ENCODE data around the gene ADAMTS10. TPM values are rescaled to one million over a fixed set of nuclear protein-coding genes. Genes with fewer than 3 reads are reported as not detected.

Gene ADAMTS10
- total and polyA plus RNA-seq, 10 of the 15 experiments (the other 5 are each of a cell fraction or from before 2014, with no cell fraction given) = 0.01 to 2.5 (median 0.42) TPM; not detected in 3

DNA sequence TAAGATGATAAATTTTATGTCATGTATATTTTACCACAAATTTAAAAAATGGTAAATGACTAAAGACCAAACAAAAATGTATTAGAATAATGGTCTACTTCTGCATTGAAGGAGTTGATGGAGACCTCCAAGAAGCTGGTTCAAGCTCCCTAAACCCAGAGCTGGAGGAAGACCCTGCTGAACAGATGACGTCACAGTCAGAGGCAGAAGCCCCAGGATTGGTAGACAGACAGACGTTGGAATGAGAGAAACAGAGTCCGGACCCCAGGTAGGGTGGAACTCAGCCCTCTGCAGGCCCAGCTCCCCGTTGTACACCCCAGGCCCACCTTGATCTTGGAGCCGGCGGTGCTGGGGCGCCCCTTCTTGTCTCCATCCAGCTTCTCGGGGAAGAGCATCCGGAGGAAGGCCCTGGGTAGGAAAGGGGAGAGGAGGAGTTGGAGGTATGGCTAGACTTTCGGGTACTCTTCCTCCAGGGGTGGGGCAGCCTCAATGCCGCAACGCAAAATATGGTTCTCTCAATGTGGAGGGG, 70.8 kb downstream of the ADAMTS10 start:
- intact Hi-C loops (cut with micrococcal nuclease; ENCODE audit: unreplicated experiment) = no loop called here
- no peak overlapping the region for H2AFZ ChIP-seq (ENCODE audit: control insufficient read depth, low read depth, low read length)
- H3K4me3 ChIP-seq = no peak overlapping the region
- 71% methylated on average over 11 of the region's 12 CpGs for WGBS (ENCODE audit: insufficient coverage, insufficient replicate concordance, low lambda C conversion rate, missing lambda C conversion rate)
- H3K4me1 ChIP-seq (ENCODE audit: control insufficient read depth, insufficient read depth, low read length) = no peaks in the 10 kb centered on the region
- no peaks in the 10 kb centered on the region for H3K9me3 ChIP-seq (replicated peaks; ENCODE audit: control insufficient read depth, insufficient read depth, low read length)
- ChIA-PET RAD21 (ENCODE audit: unreplicated experiment) (no interaction called here), CTCF (no interaction called here), POLR2A (no interaction called here), SMC1A (ENCODE audit: uncharacterized antibody, unreplicated experiment) (no interaction called here)
- no peak for FAIRE-seq
- no peak for ATAC-seq
- H3K27me3 ChIP-seq (replicated peaks in 1 of 2; ENCODE audit: control insufficient read depth in 2 of 2, insufficient read depth in 2 of 2, low read length in 1 of 2) = no peaks in the 10 kb centered on the region
- no peak overlapping the region for H3K9ac ChIP-seq (ENCODE audit: control insufficient read depth, insufficient read depth, low read length)
- no TSS peak for BruUV-seq (replicated peaks)
- no peak for DNase-seq (ENCODE audit: low read depth, low spot score)
- H3K36me3 ChIP-seq (ENCODE audit: control insufficient read depth in 2 of 2, insufficient read depth in 2 of 2, low read length in 1 of 2) = no peaks in the 10 kb centered on the region
- TF ChIP-seq, protein P1, sequence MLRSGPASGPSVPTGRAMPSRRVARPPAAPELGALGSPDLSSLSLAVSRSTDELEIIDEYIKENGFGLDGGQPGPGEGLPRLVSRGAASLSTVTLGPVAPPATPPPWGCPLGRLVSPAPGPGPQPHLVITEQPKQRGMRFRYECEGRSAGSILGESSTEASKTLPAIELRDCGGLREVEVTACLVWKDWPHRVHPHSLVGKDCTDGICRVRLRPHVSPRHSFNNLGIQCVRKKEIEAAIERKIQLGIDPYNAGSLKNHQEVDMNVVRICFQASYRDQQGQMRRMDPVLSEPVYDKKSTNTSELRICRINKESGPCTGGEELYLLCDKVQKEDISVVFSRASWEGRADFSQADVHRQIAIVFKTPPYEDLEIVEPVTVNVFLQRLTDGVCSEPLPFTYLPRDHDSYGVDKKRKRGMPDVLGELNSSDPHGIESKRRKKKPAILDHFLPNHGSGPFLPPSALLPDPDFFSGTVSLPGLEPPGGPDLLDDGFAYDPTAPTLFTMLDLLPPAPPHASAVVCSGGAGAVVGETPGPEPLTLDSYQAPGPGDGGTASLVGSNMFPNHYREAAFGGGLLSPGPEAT (IDR thresholded peaks at IDR 0.05; ENCODE audit: low read depth) = no peak
- no peaks in the 10 kb centered on the region for H4K20me1 ChIP-seq (ENCODE audit: control insufficient read depth, insufficient read depth)
- no peak overlapping the region for H3K4me2 ChIP-seq (ENCODE audit: control insufficient read depth, insufficient read depth)
- H3K27ac ChIP-seq (ENCODE audit: control insufficient read depth, insufficient read depth) = no peak overlapping the region
- H3K79me2 ChIP-seq (ENCODE audit: control insufficient read depth, insufficient read depth, low read length) = no peaks in the 10 kb centered on the region
- in situ Hi-C loops (cut with MboI) = no loop called here

DNA sequence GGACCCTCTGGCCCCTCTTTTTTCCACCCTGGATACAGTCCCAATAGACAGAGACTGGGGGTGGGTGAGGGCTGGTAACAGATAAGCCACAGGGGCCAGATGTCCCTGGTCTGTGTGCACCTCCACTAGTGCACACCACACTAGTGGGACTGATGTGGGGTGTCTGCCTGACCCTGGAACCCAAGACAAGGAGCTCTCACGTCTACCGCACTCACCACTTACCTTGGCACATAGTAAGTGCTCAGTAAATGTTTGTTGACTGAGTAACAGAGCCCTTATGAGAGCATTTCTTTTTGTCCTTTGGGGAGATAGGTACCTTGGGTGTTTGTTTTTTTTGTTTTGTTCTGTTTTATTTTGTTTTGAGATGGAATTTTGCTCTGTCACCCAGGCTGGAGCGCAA, 73.4 kb downstream of the ADAMTS10 start:
- H3K4me2 ChIP-seq (ENCODE audit: control insufficient read depth, insufficient read depth) = no peak overlapping the region
- no peaks in the 10 kb centered on the region for H3K9me3 ChIP-seq (replicated peaks; ENCODE audit: control insufficient read depth, insufficient read depth, low read length)
- in situ Hi-C loops (cut with MboI) (no loop called here), intact Hi-C loops (cut with micrococcal nuclease; ENCODE audit: unreplicated experiment) (no loop called here)
- CTCF ChIA-PET = no interaction called here
- no peak overlapping the region for H3K27ac ChIP-seq (ENCODE audit: control insufficient read depth, insufficient read depth)
- ATAC-seq (no peak), FAIRE-seq (no peak), DNase-seq (ENCODE audit: low read depth, low spot score) (no peak)
- POLR2A ChIA-PET = no interaction called here
- H3K9ac ChIP-seq (ENCODE audit: control insufficient read depth, insufficient read depth, low read length) = no peak overlapping the region
- no peak overlapping the region for H2AFZ ChIP-seq (ENCODE audit: control insufficient read depth, low read depth, low read length)
- SMC1A ChIA-PET (ENCODE audit: uncharacterized antibody, unreplicated experiment) = no interaction called here
- H3K27me3 ChIP-seq (replicated peaks in 1 of 2; ENCODE audit: control insufficient read depth in 2 of 2, insufficient read depth in 2 of 2, low read length in 1 of 2) = no peaks in the 10 kb centered on the region
- no peaks in the 10 kb centered on the region for H4K20me1 ChIP-seq (ENCODE audit: control insufficient read depth, insufficient read depth)
- H3K36me3 ChIP-seq (ENCODE audit: control insufficient read depth in 2 of 2, insufficient read depth in 2 of 2, low read length in 1 of 2) = no peaks in the 10 kb centered on the region
- H3K4me3 ChIP-seq = no peak overlapping the region
- RAD21 ChIA-PET (ENCODE audit: unreplicated experiment) = interaction anchor here (0.6 kb wide), 1 partner anchor 119 kb away, joined by 5 read pairs; no protein-coding TSS in a partner anchor
- no peaks in the 10 kb centered on the region for H3K4me1 ChIP-seq (ENCODE audit: control insufficient read depth, insufficient read depth, low read length)
- TF ChIP-seq, protein P2, sequence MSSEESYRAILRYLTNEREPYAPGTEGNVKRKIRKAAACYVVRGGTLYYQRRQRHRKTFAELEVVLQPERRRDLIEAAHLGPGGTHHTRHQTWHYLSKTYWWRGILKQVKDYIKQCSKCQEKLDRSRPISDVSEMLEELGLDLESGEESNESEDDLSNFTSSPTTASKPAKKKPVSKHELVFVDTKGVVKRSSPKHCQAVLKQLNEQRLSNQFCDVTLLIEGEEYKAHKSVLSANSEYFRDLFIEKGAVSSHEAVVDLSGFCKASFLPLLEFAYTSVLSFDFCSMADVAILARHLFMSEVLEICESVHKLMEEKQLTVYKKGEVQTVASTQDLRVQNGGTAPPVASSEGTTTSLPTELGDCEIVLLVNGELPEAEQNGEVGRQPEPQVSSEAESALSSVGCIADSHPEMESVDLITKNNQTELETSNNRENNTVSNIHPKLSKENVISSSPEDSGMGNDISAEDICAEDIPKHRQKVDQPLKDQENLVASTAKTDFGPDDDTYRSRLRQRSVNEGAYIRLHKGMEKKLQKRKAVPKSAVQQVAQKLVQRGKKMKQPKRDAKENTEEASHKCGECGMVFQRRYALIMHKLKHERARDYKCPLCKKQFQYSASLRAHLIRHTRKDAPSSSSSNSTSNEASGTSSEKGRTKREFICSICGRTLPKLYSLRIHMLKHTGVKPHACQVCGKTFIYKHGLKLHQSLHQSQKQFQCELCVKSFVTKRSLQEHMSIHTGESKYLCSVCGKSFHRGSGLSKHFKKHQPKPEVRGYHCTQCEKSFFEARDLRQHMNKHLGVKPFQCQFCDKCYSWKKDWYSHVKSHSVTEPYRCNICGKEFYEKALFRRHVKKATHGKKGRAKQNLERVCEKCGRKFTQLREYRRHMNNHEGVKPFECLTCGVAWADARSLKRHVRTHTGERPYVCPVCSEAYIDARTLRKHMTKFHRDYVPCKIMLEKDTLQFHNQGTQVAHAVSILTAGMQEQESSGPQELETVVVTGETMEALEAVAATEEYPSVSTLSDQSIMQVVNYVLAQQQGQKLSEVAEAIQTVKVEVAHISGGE (CRISPR knock-in tag; IDR thresholded peaks at IDR 0.05) = no peak
- TF ChIP-seq MTA2 (IDR thresholded peaks at IDR 0.05; ENCODE audit: low read depth) (no peak), MYB (IDR thresholded peaks at IDR 0.05; ENCODE audit: borderline replicate concordance, low read depth, low read length) (no peak)
- WGBS (ENCODE audit: insufficient coverage, insufficient replicate concordance, low lambda C conversion rate, missing lambda C conversion rate) = 67% methylated on average over 3 of the region's 3 CpGs
- no TSS peak for BruUV-seq (replicated peaks)
- H3K79me2 ChIP-seq (ENCODE audit: control insufficient read depth, insufficient read depth, low read length) = no peaks in the 10 kb centered on the region
